ENCODE results near the gene TRMT5. TPM values are rescaled to one million over a fixed set of nuclear protein-coding genes. Genes with fewer than 3 reads are reported as not detected.

The TRMT5 gene
- total and polyA plus RNA-seq, 9 of the 15 experiments (the other 6 are each of a cell fraction or from before 2014, with no cell fraction given), result 8.4 to 20.0 (median 15.1) TPM

- 0 out of 2 replicates have a peak, but pooled peaks have one; percentile 29 for TF ChIP-seq AFF4 (CRISPR knock-in tag; IDR thresholded peaks at IDR 0.05)
- TF ChIP-seq CEBPG (CRISPR knock-in tag; IDR thresholded peaks at IDR 0.05), result no peak
- TF ChIP-seq CEBPG (tag; conservative IDR thresholded peaks at IDR 0.05 in 1 of 2, IDR thresholded peaks at IDR 0.05 in 1 of 2), result no peak
- TF ChIP-seq, protein P1, sequence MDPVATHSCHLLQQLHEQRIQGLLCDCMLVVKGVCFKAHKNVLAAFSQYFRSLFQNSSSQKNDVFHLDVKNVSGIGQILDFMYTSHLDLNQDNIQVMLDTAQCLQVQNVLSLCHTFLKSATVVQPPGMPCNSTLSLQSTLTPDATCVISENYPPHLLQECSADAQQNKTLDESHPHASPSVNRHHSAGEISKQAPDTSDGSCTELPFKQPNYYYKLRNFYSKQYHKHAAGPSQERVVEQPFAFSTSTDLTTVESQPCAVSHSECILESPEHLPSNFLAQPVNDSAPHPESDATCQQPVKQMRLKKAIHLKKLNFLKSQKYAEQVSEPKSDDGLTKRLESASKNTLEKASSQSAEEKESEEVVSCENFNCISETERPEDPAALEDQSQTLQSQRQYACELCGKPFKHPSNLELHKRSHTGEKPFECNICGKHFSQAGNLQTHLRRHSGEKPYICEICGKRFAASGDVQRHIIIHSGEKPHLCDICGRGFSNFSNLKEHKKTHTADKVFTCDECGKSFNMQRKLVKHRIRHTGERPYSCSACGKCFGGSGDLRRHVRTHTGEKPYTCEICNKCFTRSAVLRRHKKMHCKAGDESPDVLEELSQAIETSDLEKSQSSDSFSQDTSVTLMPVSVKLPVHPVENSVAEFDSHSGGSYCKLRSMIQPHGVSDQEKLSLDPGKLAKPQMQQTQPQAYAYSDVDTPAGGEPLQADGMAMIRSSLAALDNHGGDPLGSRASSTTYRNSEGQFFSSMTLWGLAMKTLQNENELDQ (CRISPR knock-in tag; IDR thresholded peaks at IDR 0.05; ENCODE audit: borderline replicate concordance), result no peak
- no peak for TF ChIP-seq HINFP (tag; conservative IDR thresholded peaks at IDR 0.05; ENCODE audit: low read depth)
- no peak for TF ChIP-seq ZNF263 (CRISPR knock-in tag; IDR thresholded peaks at IDR 0.05; ENCODE audit: borderline replicate concordance)
- TF ChIP-seq RNF2 (IDR thresholded peaks at IDR 0.05), result no peak
- TF ChIP-seq MITF (IDR thresholded peaks at IDR 0.05), result no peak
- TF ChIP-seq EP400 (IDR thresholded peaks at IDR 0.05), result peak; percentile 89
- TF ChIP-seq NFATC3 (IDR thresholded peaks at IDR 0.05), result no peak
- TF ChIP-seq CREM (IDR thresholded peaks at IDR 0.05; ENCODE audit: low read depth), result peak; percentile 100
- peak; percentile 33; the same call in 1 of the 2 replicates for TF ChIP-seq USF1 (CRISPR knock-in tag; IDR thresholded peaks at IDR 0.05)
- TF ChIP-seq CBX5 (IDR thresholded peaks at IDR 0.05; ENCODE audit: borderline replicate concordance, low read depth), result no peak
- TF ChIP-seq SAP30 (IDR thresholded peaks at IDR 0.05; ENCODE audit: borderline replicate concordance, insufficient read depth, low read depth, low read length, poor library complexity, severe bottlenecking), result peak; percentile 69
- peak; percentile 71 for TF ChIP-seq CXXC5 (CRISPR knock-in tag; IDR thresholded peaks at IDR 0.05)
- TF ChIP-seq ZKSCAN3 (CRISPR knock-in tag; IDR thresholded peaks at IDR 0.05), result no peak
Observed at GRCh38 chr14:60980811-60981632, at the start of gene TRMT5, which contains the start of gene SLC38A6 (continued).
